OCI-LY7 (cell line): ENCODE data around the gene CARD11. TPM values are rescaled to one million over a fixed set of nuclear protein-coding genes. Genes with fewer than 3 reads are reported as not detected.

ENCODE experiments used
- BruUV-seq: library from RNA; stranded (reverse); fragments of 400-500 nt; replicated peaks from 2 replicates; lab custom pipeline; 2021; lab: Mats Ljungman, UMichigan
- CTCF ChIA-PET: fragments of 300-600 bp; sonication (Branson Sonifier 250); formaldehyde crosslinking; loops from one replicate; lab custom pipeline; 2022; ENCODE audit warnings: antibody characterized with exemption; ENCODE audit not compliant: unreplicated experiment; lab: Charles Lee
- POLR2A ChIA-PET: fragments of 300-600 bp; sonication (Branson Sonifier 250); formaldehyde crosslinking; loops from one replicate; lab custom pipeline; 2022; ENCODE audit warnings: antibody characterized with exemption; lab: Charles Lee
- DNase-seq: peaks from one replicate; pipeline ENCODE4 v3.0.0-alpha.2; 2015; ENCODE audit warnings: low spot score
- H2AFZ ChIP-seq: fragments of 200-600 bp; sonication (generic), shearing (Covaris generic); 2 replicates; pipeline ENCODE4 v1.6.1; 2014; ENCODE audit warnings: mild to moderate bottlenecking, antibody characterized with exemption, low read length, moderate library complexity
- H3K27ac ChIP-seq: fragments of 200-600 bp; sonication (generic); 2 replicates; pipeline ENCODE4 v1.5.1; 2014; ENCODE audit warnings: mixed run types, low read depth, mild to moderate bottlenecking, moderate library complexity, low read length, inconsistent platforms; ENCODE audit not compliant: poor library complexity, severe bottlenecking
- H3K36me3 ChIP-seq: fragments of 200-600 bp; sonication (generic); 2 replicates; pipeline ENCODE4 v1.6.1; 2014; ENCODE audit warnings: mild to moderate bottlenecking, antibody characterized with exemption, low read length, moderate library complexity, mixed read lengths; ENCODE audit not compliant: insufficient read depth
- H3K4me1 ChIP-seq: fragments of 200-600 bp; sonication (generic); 2 replicates; pipeline ENCODE4 v1.5.1; 2014; ENCODE audit warnings: mild to moderate bottlenecking, low read length; ENCODE audit not compliant: insufficient read depth, poor library complexity, severe bottlenecking
- H3K4me2 ChIP-seq: fragments of 200-600 bp; sonication (generic); 2 replicates; pipeline ENCODE4 v1.6.1; 2014; ENCODE audit warnings: mild to moderate bottlenecking, low read length
- H3K4me3 ChIP-seq: fragments of 200-600 bp; sonication (generic); 2 replicates; pipeline ENCODE4 v1.5.1; 2014; ENCODE audit warnings: mild to moderate bottlenecking, low read depth, low read length; ENCODE audit not compliant: poor library complexity, severe bottlenecking
- H3K79me2 ChIP-seq: fragments of 200-600 bp; sonication (generic); 2 replicates; pipeline ENCODE4 v1.6.1; 2016; ENCODE audit warnings: low read depth, mild to moderate bottlenecking, low read length, moderate library complexity, mixed read lengths; ENCODE audit not compliant: insufficient read depth
- H3K9me2 ChIP-seq: fragments of 200-600 bp; sonication (generic); 2 replicates; pipeline ENCODE4 v1.6.1; 2016; ENCODE audit warnings: mild to moderate bottlenecking, low read length, mixed read lengths; ENCODE audit not compliant: insufficient read depth
- H3K9me3 ChIP-seq: fragments of 200-600 bp; sonication (generic); 2 replicates; pipeline ENCODE4 v1.6.1; 2014; ENCODE audit warnings: mild to moderate bottlenecking, mixed run types, low read length, mixed read lengths
- H4K20me1 ChIP-seq: fragments of 200-600 bp; sonication (generic); 2 replicates; pipeline ENCODE4 v1.6.1; 2014; ENCODE audit warnings: mild to moderate bottlenecking, antibody characterized with exemption, low read length, moderate library complexity, mixed read lengths; ENCODE audit not compliant: insufficient read depth
- CTCF ChIP-seq: fragments of 200-600 bp; sonication (generic); conservative IDR thresholded peaks from 2 replicates; pipeline ENCODE4 v1.5.1; 2014; ENCODE audit warnings: mild to moderate bottlenecking, antibody characterized with exemption, low read length, moderate library complexity, mixed read lengths
- EZH2phosphoT487 ChIP-seq: fragments of 200-600 bp; sonication (generic); IDR thresholded peaks from 2 replicates; pipeline ENCODE4 v1.6.1; 2018; ENCODE audit warnings: low read depth, borderline replicate concordance, mild to moderate bottlenecking, mixed run types, antibody characterized with exemption, low read length, moderate library complexity, mixed read lengths
- intact Hi-C: fragments of 100-400 bp; cut with micrococcal nuclease; formaldehyde crosslinking; loops from one replicate; pipeline ENCODE4 v1.10.0; 2022; ENCODE audit not compliant: unreplicated experiment
- total RNA-seq, 2 experiments: library from RNA; depleted of rRNA in 1 of 2; stranded (reverse); fragments of >200 nt in 1 of 2; shearing (Covaris generic) in 1 of 2; gene quantifications; 2 replicates each; pipeline ENCODE4 v1.2.3, GENCODE V29; 2014 to 2022

Gene CARD11
- total RNA-seq, 2 experiments from 2014 or later: 33.8 to 63.5 TPM

- TF ChIP-seq CTCF (no peak), EZH2phosphoT487 (no peak)
- Histone ChIP-seq H4K20me1 (no peaks in the 10 kb centered on the region), H3K4me3 (no peak overlapping the region), H3K4me2 (peak overlapping the region; percentile 54), H3K36me3 (no peaks in the 10 kb centered on the region), H3K9me3 (no peaks in the 10 kb centered on the region), H2AFZ (peak overlapping the region; percentile 38; the same call in 1 of the 2 replicates), H3K79me2 (no peaks in the 10 kb centered on the region), H3K27ac (peak overlapping the region; percentile 44), H3K9me2 (no peaks in the 10 kb centered on the region), H3K4me1 (peaks cover 34% of the 10 kb centered on the region)
- ChIA-PET POLR2A (no interaction called here), CTCF (no interaction called here)
- intact Hi-C loops: no loop called here
- DNase-seq: no peak
- no TSS peak for BruUV-seq
Observed at GRCh38 chr7:2879354-2879753, 164.3 kb downstream of the CARD11 start.

GRCh38 chr7:2878306-2878705, 165.4 kb downstream of the CARD11 start:
- BruUV-seq: no TSS peak
- H3K27ac ChIP-seq: peak overlapping the region; percentile 44
- TF ChIP-seq CTCF (no peak), EZH2phosphoT487 (no peak)
- H3K4me2 ChIP-seq: peak overlapping the region; percentile 54
- intact Hi-C loops: no loop called here
- peak overlapping the region; percentile 22 for H3K4me3 ChIP-seq
- peak; percentile 42 for DNase-seq
- H2AFZ ChIP-seq: peak overlapping the region; percentile 38; the same call in 1 of the 2 replicates
- no peaks in the 10 kb centered on the region for H4K20me1 ChIP-seq
- H3K9me2 ChIP-seq: no peaks in the 10 kb centered on the region
- ChIA-PET POLR2A (interaction anchor here (0.5 to 0.6 kb wide), 3 partner anchors 93 to 383 kb away, joined by 3 to 7 read pairs (median 4); no protein-coding TSS in a partner anchor), CTCF (no interaction called here)
- H3K4me1 ChIP-seq: peaks cover 45% of the 10 kb centered on the region
- H3K9me3 ChIP-seq: no peaks in the 10 kb centered on the region
- H3K79me2 ChIP-seq: no peaks in the 10 kb centered on the region
- H3K36me3 ChIP-seq: no peaks in the 10 kb centered on the region

GRCh38 chr7:2876031-2876731, 167.5 kb downstream of the CARD11 start:
- H3K4me3 ChIP-seq: no peak overlapping the region
- no peak for DNase-seq
- ChIA-PET POLR2A (no interaction called here), CTCF (no interaction called here)
- TF ChIP-seq CTCF: no peak
- no peak for TF ChIP-seq EZH2phosphoT487
- no peak overlapping the region for H3K4me2 ChIP-seq
- no peak overlapping the region for H3K27ac ChIP-seq
- H3K79me2 ChIP-seq: no peaks in the 10 kb centered on the region
- intact Hi-C loops: no loop called here
- H3K4me1 ChIP-seq: peaks cover 66% of the 10 kb centered on the region
- H3K9me2 ChIP-seq: no peaks in the 10 kb centered on the region
- H4K20me1 ChIP-seq: no peaks in the 10 kb centered on the region
- BruUV-seq: no TSS peak
- no peak overlapping the region for H2AFZ ChIP-seq
- no peaks in the 10 kb centered on the region for H3K9me3 ChIP-seq
- H3K36me3 ChIP-seq: no peaks in the 10 kb centered on the region
